BE2C (cell line): ENCODE results near the gene BYSL.
"Not testable (repeated sequence)": the region's sequence is repeated elsewhere in the genome, so short reads cannot be mapped to it uniquely, and the experiment has no call there.

ENCODE experiments used
- DNase-seq: peaks from one replicate; pipeline ENCODE4 v3.0.0-alpha.2; 2020
- H3K27me3 ChIP-seq: fragments of 250-450 bp; sonication (Bioruptor Pico); 2 replicates; pipeline ENCODE4 v1.5.1; 2020; ENCODE audit warnings: mild to moderate bottlenecking
- H3K36me3 ChIP-seq: fragments of 250-450 bp; sonication (Bioruptor Pico); 2 replicates; pipeline ENCODE4 v1.5.1; 2020; ENCODE audit warnings: mild to moderate bottlenecking
- H3K4me1 ChIP-seq: fragments of 250-450 bp; sonication (Bioruptor Pico); 2 replicates; pipeline ENCODE4 v1.5.1; 2020
- H3K4me3 ChIP-seq: 2 replicates; pipeline ENCODE4 v1.5.1; 2011; ENCODE audit warnings: low read depth, low read length
- H3K9me3 ChIP-seq: fragments of 250-450 bp; sonication (Bioruptor Pico); 2 replicates; pipeline ENCODE4 v1.5.1; 2020
- CTCF ChIP-seq: IDR thresholded peaks from 2 replicates; pipeline ENCODE4 v1.5.1; 2012; ENCODE audit warnings: mild to moderate bottlenecking, low read depth, low read length

The BYSL gene

DNA sequence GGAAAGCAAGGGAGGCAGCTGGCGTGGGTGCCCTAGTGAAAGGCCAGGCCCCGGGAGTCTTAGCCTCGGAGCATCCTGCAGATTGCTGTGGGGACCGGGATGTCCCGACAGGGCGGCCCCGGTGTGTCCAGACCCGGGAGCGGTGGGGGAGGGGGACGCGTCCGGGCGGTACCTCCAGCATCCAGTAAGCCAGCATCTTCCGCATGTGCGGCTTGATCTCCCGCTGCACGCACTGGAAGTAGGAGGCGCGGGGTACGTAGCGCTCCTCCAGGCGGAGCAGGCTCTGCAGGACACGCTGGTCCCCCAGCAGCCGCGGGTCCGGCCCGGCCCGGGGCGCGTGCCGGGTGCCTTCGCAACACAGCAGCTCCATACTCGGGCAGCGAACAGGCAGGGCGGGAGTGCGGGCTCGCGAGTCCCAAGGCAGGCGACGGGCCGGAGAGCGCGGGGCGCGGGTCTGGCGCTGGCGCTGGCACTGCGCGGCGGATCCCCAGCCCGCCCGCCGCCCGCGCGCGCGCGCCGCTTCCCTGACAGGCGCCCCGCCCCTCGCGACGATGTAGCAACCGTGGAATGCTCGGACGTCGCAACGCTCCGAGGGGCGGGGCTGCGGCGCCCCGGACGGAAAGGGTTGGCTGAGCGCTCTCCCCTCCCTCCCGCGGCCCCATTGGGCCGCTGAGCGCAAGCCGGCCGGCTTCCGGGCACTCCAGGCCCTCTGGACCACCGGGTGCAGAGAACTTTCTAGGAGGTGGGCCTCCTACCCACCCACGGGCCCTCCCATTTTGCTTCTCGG lies 20.2 kb downstream of the BYSL start, which contains the start of gene CCND3:
Gene CCND3, minus strand, starts transcription at position 529 of the 787 bp plus-strand sequence. Its CDS starts 159 bp downstream, at position 370.
- Histone ChIP-seq H3K27me3 (no peaks in the 10 kb centered on the region), H3K9me3 (no peaks in the 10 kb centered on the region), H3K4me1 (no peaks in the 10 kb centered on the region), H3K36me3 (no peaks in the 10 kb centered on the region; the same call in 1 of the 2 replicates), H3K4me3 (peak within 1 kb of the TSS; percentile 92)
- no peak for TF ChIP-seq CTCF
- peak; percentile 96 for DNase-seq

DNA sequence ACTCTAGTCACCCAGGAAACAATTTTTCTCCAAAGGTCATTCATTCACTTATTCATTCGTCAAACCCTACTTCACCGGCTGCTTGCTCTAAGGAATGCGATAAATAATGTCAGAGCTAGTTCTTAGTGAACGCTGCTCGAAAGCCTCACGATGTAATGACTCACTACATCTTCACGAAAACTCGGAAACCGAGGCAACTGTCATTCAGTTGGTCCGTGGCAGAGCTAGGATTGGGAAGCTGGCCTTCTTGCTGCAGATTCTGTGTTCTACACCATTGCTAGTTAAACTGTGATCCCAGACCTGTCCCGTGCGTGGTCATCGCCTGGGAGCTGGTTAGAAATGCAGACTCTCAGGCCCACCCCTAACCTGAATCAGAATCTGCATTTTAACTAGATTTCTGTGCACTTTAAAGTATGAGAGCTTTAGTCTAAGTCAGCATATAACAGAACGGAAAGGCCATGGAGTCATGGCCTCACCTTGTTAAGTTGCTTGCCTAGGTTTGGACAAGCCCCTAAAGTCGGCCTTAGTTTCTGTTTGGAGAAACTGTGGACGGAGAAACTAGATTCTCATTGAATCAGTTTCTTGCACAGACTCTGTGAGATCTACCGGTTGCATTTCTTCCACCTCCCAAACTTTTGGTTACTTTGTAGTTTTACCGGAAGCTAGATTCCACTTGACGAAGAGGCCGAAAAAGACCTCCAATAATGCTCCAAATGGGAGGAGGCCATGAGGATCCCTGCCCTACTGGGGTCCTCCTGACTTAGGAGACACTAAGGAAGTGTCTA lies 21.0 kb downstream of the BYSL start:
- Histone ChIP-seq H3K4me3 (peak overlapping the region; percentile 92), H3K9me3 (no peaks in the 10 kb centered on the region), H3K27me3 (no peaks in the 10 kb centered on the region), H3K36me3 (no peaks in the 10 kb centered on the region), H3K4me1 (no peaks in the 10 kb centered on the region)
- TF ChIP-seq CTCF = no peak
- DNase-seq = no peak

GRCh38 chr6:41942882-41943281 lies 21.6 kb downstream of the BYSL start:
- H3K36me3 ChIP-seq, H3K4me1 ChIP-seq, DNase-seq, H3K9me3 ChIP-seq, H3K27me3 ChIP-seq, H3K4me3 ChIP-seq: not testable (repeated sequence)

DNA sequence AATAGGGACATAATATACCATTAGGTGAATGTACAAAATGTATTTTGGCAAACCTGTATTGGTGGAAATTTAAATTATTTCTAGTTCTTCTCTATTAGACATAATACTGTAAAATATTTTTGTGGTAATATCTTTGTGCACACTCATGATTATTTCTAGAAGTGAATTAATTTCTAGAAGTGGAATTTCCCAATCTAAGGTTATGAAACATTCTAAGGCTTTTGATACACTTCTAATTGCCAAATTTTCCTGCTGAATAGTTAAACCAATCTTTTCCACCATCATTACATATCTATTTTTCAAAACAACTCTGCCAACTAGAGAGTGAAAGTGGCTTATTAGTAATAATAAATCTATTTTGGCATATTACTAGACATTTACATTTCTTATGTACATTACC lies 22.2 kb downstream of the BYSL start:
- Histone ChIP-seq H3K4me3 (no peak overlapping the region), H3K36me3 (no peaks in the 10 kb centered on the region), H3K9me3 (no peaks in the 10 kb centered on the region), H3K4me1 (no peaks in the 10 kb centered on the region), H3K27me3 (no peaks in the 10 kb centered on the region)
- no peak for DNase-seq
- TF ChIP-seq CTCF = no peak

- Histone ChIP-seq H3K9me3 (no peaks in the 10 kb centered on the region), H3K27me3 (no peaks in the 10 kb centered on the region), H3K4me1 (no peaks in the 10 kb centered on the region), H3K4me3 (no peak overlapping the region), H3K36me3 (no peaks in the 10 kb centered on the region)
- no peak for DNase-seq
- TF ChIP-seq CTCF = no peak
Observed at GRCh38 chr6:41947581-41948220, 26.4 kb downstream of the BYSL start.

DNA sequence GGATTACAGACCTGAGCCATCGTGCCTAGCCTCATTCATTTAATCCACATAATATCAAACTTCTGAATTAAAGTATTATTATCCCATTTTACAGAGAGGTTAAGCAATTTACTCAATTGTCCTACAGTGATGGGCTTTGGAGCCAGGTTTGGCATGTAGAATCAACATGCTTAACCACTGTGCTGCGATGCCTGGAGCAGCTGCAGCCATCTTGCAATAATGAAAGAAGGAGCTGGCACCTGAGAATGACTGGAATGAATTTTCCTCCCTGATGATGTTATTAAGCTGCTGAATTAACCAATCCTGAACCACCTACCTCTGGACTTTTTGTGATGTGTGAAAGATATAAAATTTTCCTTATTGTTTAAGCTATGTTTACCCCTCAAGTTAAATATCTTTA lies 33.4 kb downstream of the BYSL start:
- Histone ChIP-seq H3K4me3 (no peak overlapping the region), H3K4me1 (no peaks in the 10 kb centered on the region), H3K9me3 (no peaks in the 10 kb centered on the region), H3K36me3 (no peaks in the 10 kb centered on the region), H3K27me3 (no peaks in the 10 kb centered on the region)
- DNase-seq = no peak
- TF ChIP-seq CTCF = no peak
